HEK293T (cell line): ENCODE data around the gene NARF.

Experiments
- ARNT ChIP-seq: fragments of 450-650 bp; IDR thresholded peaks from 2 replicates; pipeline ENCODE4 v1.6.1; 2017; ENCODE audit warnings: mild to moderate bottlenecking
- CTBP1 ChIP-seq: fragments of 450-650 bp; IDR thresholded peaks from 2 replicates; pipeline ENCODE4 v1.6.1; 2016; ENCODE audit warnings: borderline replicate concordance
- ELF4 ChIP-seq: fragments of 450-650 bp; IDR thresholded peaks from 2 replicates; pipeline ENCODE4 v1.6.1; 2017; ENCODE audit warnings: antibody characterized with exemption
- FOXA1 ChIP-seq: fragments of 450-650 bp; IDR thresholded peaks from 2 replicates; pipeline ENCODE4 v1.6.1; 2016; ENCODE audit warnings: mild to moderate bottlenecking
- FOXK2 ChIP-seq: fragments of 450-650 bp; IDR thresholded peaks from 2 replicates; pipeline ENCODE4 v1.6.1; 2016; ENCODE audit warnings: mild to moderate bottlenecking
- FOXM1 ChIP-seq: fragments of 450-650 bp; IDR thresholded peaks from 2 replicates; pipeline ENCODE4 v1.6.1; 2017; ENCODE audit warnings: mild to moderate bottlenecking, borderline replicate concordance
- HDGF ChIP-seq: fragments of 450-650 bp; IDR thresholded peaks from 2 replicates; pipeline ENCODE4 v1.6.1; 2017; ENCODE audit warnings: antibody characterized with exemption, borderline replicate concordance
- L3MBTL2 ChIP-seq: fragments of 450-650 bp; conservative IDR thresholded peaks from 2 replicates; pipeline ENCODE4 v1.6.1; 2016; ENCODE audit warnings: mild to moderate bottlenecking
- LEF1 ChIP-seq: fragments of 450-650 bp; IDR thresholded peaks from 2 replicates; pipeline ENCODE4 v1.6.1; 2017; ENCODE audit warnings: mild to moderate bottlenecking, borderline replicate concordance
- NFRKB ChIP-seq: fragments of 450-650 bp; IDR thresholded peaks from 2 replicates; pipeline ENCODE4 v1.6.1; 2016; ENCODE audit warnings: mild to moderate bottlenecking, moderate library complexity
- SP1 ChIP-seq: fragments of 450-650 bp; IDR thresholded peaks from 2 replicates; pipeline ENCODE4 v1.6.1; 2017
- SUZ12 ChIP-seq: fragments of 450-650 bp; IDR thresholded peaks from 2 replicates; pipeline ENCODE4 v1.6.1; 2016; ENCODE audit warnings: mild to moderate bottlenecking
- TARDBP ChIP-seq: fragments of 450-650 bp; IDR thresholded peaks from 2 replicates; pipeline ENCODE4 v1.6.1; 2016
- ZNF384 ChIP-seq: fragments of 450-650 bp; IDR thresholded peaks from 2 replicates; pipeline ENCODE4 v1.6.1; 2016

DNA sequence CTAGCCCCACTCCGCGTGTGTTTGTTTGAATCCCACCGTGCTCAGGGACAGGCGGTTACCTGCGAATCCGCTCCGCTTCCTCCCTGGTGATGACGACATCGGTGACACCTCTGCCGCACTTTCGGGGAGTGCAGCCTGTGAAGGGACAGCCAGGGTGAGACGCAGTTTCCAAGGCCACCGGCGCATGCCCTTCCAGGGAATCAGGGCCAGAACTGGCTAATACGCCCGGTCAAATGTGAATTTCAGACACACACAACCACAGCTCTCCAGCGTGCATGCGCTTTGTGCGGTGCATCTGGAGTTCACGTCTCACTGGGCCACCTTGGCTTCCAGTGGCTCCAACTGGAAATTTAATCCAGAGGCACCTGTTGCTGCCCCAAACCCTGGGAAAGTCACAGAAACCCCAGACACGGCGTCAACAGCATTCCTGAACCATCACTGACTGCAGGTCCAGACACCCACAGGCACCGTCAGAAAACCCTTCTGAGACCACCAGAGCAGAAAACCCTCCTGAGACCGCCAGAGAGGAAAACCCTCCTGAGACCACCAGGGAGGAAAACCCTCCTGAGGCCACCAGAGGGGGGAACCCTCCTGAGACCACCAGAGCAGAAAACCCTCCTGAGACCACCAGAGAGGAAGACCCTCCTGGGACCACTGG is 47.0 kb upstream of the NARF start:
- TF ChIP-seq HDGF, result no peak
- no peak for TF ChIP-seq SP1
- no peak for TF ChIP-seq SUZ12
- no peak for TF ChIP-seq ELF4
- TF ChIP-seq FOXK2, result no peak
- TF ChIP-seq TARDBP, result no peak
- TF ChIP-seq ARNT, result no peak
- TF ChIP-seq FOXA1, result no peak
- TF ChIP-seq FOXM1, result no peak
- no peak for TF ChIP-seq L3MBTL2
- TF ChIP-seq LEF1, result no peak
- TF ChIP-seq CTBP1, result no peak
- TF ChIP-seq NFRKB, result no peak
- TF ChIP-seq ZNF384, result no peak
